ENCODE data around the gene RICTOR. TPM values are rescaled to one million over a fixed set of nuclear protein-coding genes. Genes with fewer than 3 reads are reported as not detected.

Gene RICTOR
- total and polyA plus RNA-seq, 2 donors (not counting 3 experiments of a cell fraction or from before 2014, with no cell fraction given) = 9.2 to 38.0 TPM

DNA sequence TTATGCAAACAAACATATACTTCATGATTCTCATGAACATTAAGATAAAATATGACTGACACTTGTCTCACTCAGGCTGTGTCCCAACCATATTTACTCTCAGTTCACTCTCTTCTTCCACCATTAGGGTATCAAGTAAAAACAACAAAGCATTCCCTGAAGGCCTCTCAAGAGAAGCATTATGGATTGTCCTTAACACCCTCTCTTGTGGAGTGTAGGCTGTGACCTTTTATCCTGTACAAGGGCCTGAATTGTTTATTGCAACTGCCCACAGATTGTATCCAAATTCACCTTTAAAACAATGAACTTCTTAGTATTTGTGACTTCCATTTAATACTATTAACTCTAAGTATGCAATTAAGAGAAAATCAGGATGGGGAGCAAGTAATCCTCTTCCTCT, 78.1 kb downstream of the RICTOR start:
- Histone ChIP-seq H3K27ac (ENCODE audit: insufficient read depth, low read depth, low read length) (no peak overlapping the region), H3K36me3 (ENCODE audit: control insufficient read depth in 2 of 2, extremely low read depth in 1 of 2, insufficient read depth in 2 of 2, low read length in 2 of 2) (no peaks in the 10 kb centered on the region), H3K4me1 (ENCODE audit: control insufficient read depth, extremely low read depth, insufficient read depth, low read length) (no peaks in the 10 kb centered on the region), H3K9me1 (replicated peaks; ENCODE audit: control insufficient read depth, extremely low read depth, insufficient read depth, low read length) (no peaks in the 10 kb centered on the region), H3K9me3 (replicated peaks; ENCODE audit: control insufficient read depth, insufficient read depth, low read length) (no peaks in the 10 kb centered on the region), H3K27me3 (ENCODE audit: control insufficient read depth in 2 of 2, insufficient read depth in 2 of 2, low read length in 2 of 2) (no peaks in the 10 kb centered on the region), H3K79me2 (ENCODE audit: control insufficient read depth, insufficient read depth, low read length) (peaks cover 7% of the 10 kb centered on the region), H4K20me1 (replicated peaks; ENCODE audit: control insufficient read depth, extremely low read depth, insufficient read depth, low read length) (no peaks in the 10 kb centered on the region), H3K4me3 (replicated peaks in 1 of 3; ENCODE audit: insufficient read depth in 1 of 3, low read depth in 1 of 3, low read length in 3 of 3) (no peak overlapping the region), H2AFZ (ENCODE audit: low read depth, low read length) (no peak overlapping the region), H3K4me2 (ENCODE audit: insufficient read depth, low read length) (no peak overlapping the region), H3K9ac (replicated peaks; ENCODE audit: extremely low read depth, insufficient read depth, low read length) (no peak overlapping the region)
- FAIRE-seq (no peak), DNase-seq (ENCODE audit: low read depth, low spot score) (no peak)
- no TSS peak for BruUV-seq (replicated peaks)
- intact Hi-C loops (cut with micrococcal nuclease) = loop anchor here (10.0 kb wide), 2 partner anchors 369 to 579 kb away; partner anchors contain the start of gene C9
- POLR2A ChIA-PET = no interaction called here
- CTCF ChIA-PET = no interaction called here
- no peak for TF ChIP-seq CTCF (IDR thresholded peaks at IDR 0.05; ENCODE audit: extremely low read depth in 1 of 2, insufficient read depth in 1 of 2, low read depth in 1 of 2, low read length in 2 of 2)
- TF ChIP-seq, protein P1, sequence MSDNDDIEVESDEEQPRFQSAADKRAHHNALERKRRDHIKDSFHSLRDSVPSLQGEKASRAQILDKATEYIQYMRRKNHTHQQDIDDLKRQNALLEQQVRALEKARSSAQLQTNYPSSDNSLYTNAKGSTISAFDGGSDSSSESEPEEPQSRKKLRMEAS (IDR thresholded peaks at IDR 0.05; ENCODE audit: insufficient read depth, insufficient read length) = no peak
- TF ChIP-seq MYC (IDR thresholded peaks at IDR 0.05; ENCODE audit: low read depth, low read length) = no peak
- no peak for TF ChIP-seq EZH2 (IDR thresholded peaks at IDR 0.05; ENCODE audit: borderline replicate concordance, low read depth, low read length, severe bottlenecking)
- TF ChIP-seq GATA2 (IDR thresholded peaks at IDR 0.05; ENCODE audit: insufficient read depth, insufficient read length, low read depth, low read length) = no peak
- TF ChIP-seq JUN (IDR thresholded peaks at IDR 0.05; ENCODE audit: borderline replicate concordance, insufficient read depth, insufficient read length, low read depth) = no peak
- no peak for TF ChIP-seq POLR2AphosphoS5 (IDR thresholded peaks at IDR 0.05; ENCODE audit: insufficient read depth, low read depth, low read length)
- dilution Hi-C loops (cut with MboI; ENCODE audit: extremely low pct_ligation_motif_present, low sequenced_read_pairs) = no loop called here
